ENCODE data around the gene SPATA25.
A peak's percentile ranks its signal among the peaks of the same experiment; 100 is the strongest.

SPATA25 gene

GRCh38 chr20:45857114-45857881 is 30.1 kb downstream of the SPATA25 start, which contains the start of the genes ACOT8 and ZSWIM3:
TSS of gene ACOT8 (minus strand) at chr20:45857392. CDS start at chr20:45857315, 77 bp downstream.
TSS of gene ZSWIM3 (plus strand) at chr20:45857614. CDS start at chr20:45857826, 212 bp downstream.
- Histone ChIP-seq H3K79me2 (ENCODE audit: low read length) (peaks cover 17% of the 10 kb centered on the region), H3K9me3 (ENCODE audit: insufficient read depth, low read length) (no peaks in the 10 kb centered on the region), H2AFZ (ENCODE audit: low read depth, low read length) (peak within 1 kb of the TSS; percentile 96)

GRCh38 chr20:45853484-45853883 is 33.9 kb downstream of the SPATA25 start:
- H3K36me3 ChIP-seq (replicated peaks; ENCODE audit: low read depth, low read length) = peaks cover 7% of the 10 kb centered on the region

More at GRCh38 chr20:45857114-45857881, 30.1 kb downstream of the SPATA25 start, which contains the start of the genes ACOT8 and ZSWIM3:
- Histone ChIP-seq H4K20me1 (ENCODE audit: insufficient read depth, low read length) (no peaks in the 10 kb centered on the region), H3K4me3 (ENCODE audit: low read length) (peak within 1 kb of the TSS; percentile 82), H3K36me3 (replicated peaks; ENCODE audit: low read depth, low read length) (peaks cover 7% of the 10 kb centered on the region), H3K4me1 (ENCODE audit: low read length) (peaks cover 15% of the 10 kb centered on the region), H3K27ac (ENCODE audit: low read length) (peak within 1 kb of the TSS; percentile 63), H3K9ac (ENCODE audit: low read length) (peak within 1 kb of the TSS; percentile 81), H3K4me2 (ENCODE audit: low read length) (peak within 1 kb of the TSS; percentile 98), H3K27me3 (ENCODE audit: low read depth, low read length) (no peaks in the 10 kb centered on the region)
- TF ChIP-seq EZH2phosphoT487 (IDR thresholded peaks at IDR 0.05; ENCODE audit: low read depth) (no peak), CTCF (IDR thresholded peaks at IDR 0.05; ENCODE audit: low read depth, low read length) (no peak)

GRCh38 chr20:45852326-45852725 is 35.1 kb downstream of the SPATA25 start:
- TF ChIP-seq CTCF (IDR thresholded peaks at IDR 0.05; ENCODE audit: low read depth, low read length) (no peak), EZH2phosphoT487 (IDR thresholded peaks at IDR 0.05; ENCODE audit: low read depth) (no peak)
- Histone ChIP-seq H3K9me3 (ENCODE audit: insufficient read depth, low read length) (no peaks in the 10 kb centered on the region), H2AFZ (ENCODE audit: low read depth, low read length) (no peak overlapping the region), H4K20me1 (ENCODE audit: insufficient read depth, low read length) (no peaks in the 10 kb centered on the region), H3K9ac (ENCODE audit: low read length) (no peak overlapping the region), H3K4me1 (ENCODE audit: low read length) (peaks cover 7% of the 10 kb centered on the region), H3K4me2 (ENCODE audit: low read length) (no peak overlapping the region), H3K27ac (ENCODE audit: low read length) (no peak overlapping the region), H3K79me2 (ENCODE audit: low read length) (peaks cover 14% of the 10 kb centered on the region), H3K4me3 (ENCODE audit: low read length) (no peak overlapping the region), H3K27me3 (ENCODE audit: low read depth, low read length) (no peaks in the 10 kb centered on the region), H3K36me3 (replicated peaks; ENCODE audit: low read depth, low read length) (peaks cover 7% of the 10 kb centered on the region)

More at GRCh38 chr20:45853484-45853883, 33.9 kb downstream of the SPATA25 start:
- no peak overlapping the region for H3K4me3 ChIP-seq (ENCODE audit: low read length)
- H4K20me1 ChIP-seq (ENCODE audit: insufficient read depth, low read length) = no peaks in the 10 kb centered on the region
- no peaks in the 10 kb centered on the region for H3K27me3 ChIP-seq (ENCODE audit: low read depth, low read length)
- H3K27ac ChIP-seq (ENCODE audit: low read length) = no peak overlapping the region
- H3K9me3 ChIP-seq (ENCODE audit: insufficient read depth, low read length) = no peaks in the 10 kb centered on the region
- TF ChIP-seq CTCF (IDR thresholded peaks at IDR 0.05; ENCODE audit: low read depth, low read length) (no peak), EZH2phosphoT487 (IDR thresholded peaks at IDR 0.05; ENCODE audit: low read depth) (no peak)
- no peak overlapping the region for H2AFZ ChIP-seq (ENCODE audit: low read depth, low read length)
- no peak overlapping the region for H3K4me2 ChIP-seq (ENCODE audit: low read length)
- H3K4me1 ChIP-seq (ENCODE audit: low read length) = peaks cover 13% of the 10 kb centered on the region
- H3K9ac ChIP-seq (ENCODE audit: low read length) = no peak overlapping the region
- H3K79me2 ChIP-seq (ENCODE audit: low read length) = peaks cover 16% of the 10 kb centered on the region

GRCh38 chr20:45851501-45851900 is 35.9 kb downstream of the SPATA25 start:
- no peaks in the 10 kb centered on the region for H4K20me1 ChIP-seq (ENCODE audit: insufficient read depth, low read length)
- peaks cover 7% of the 10 kb centered on the region for H3K36me3 ChIP-seq (replicated peaks; ENCODE audit: low read depth, low read length)
- peaks cover 8% of the 10 kb centered on the region for H3K79me2 ChIP-seq (ENCODE audit: low read length)
- H3K27ac ChIP-seq (ENCODE audit: low read length) = no peak overlapping the region
- H3K9me3 ChIP-seq (ENCODE audit: insufficient read depth, low read length) = no peaks in the 10 kb centered on the region
- H3K4me3 ChIP-seq (ENCODE audit: low read length) = no peak overlapping the region
- H3K9ac ChIP-seq (ENCODE audit: low read length) = no peak overlapping the region
- H3K27me3 ChIP-seq (ENCODE audit: low read depth, low read length) = no peaks in the 10 kb centered on the region
- H3K4me1 ChIP-seq (ENCODE audit: low read length) = peaks cover 6% of the 10 kb centered on the region
- no peak overlapping the region for H3K4me2 ChIP-seq (ENCODE audit: low read length)
- no peak overlapping the region for H2AFZ ChIP-seq (ENCODE audit: low read depth, low read length)
- no peak for TF ChIP-seq CTCF (IDR thresholded peaks at IDR 0.05; ENCODE audit: low read depth, low read length)
- TF ChIP-seq EZH2phosphoT487 (IDR thresholded peaks at IDR 0.05; ENCODE audit: low read depth) = no peak

Measured in OCI-LY3 (cell line).